SK-N-SH (cell line): ENCODE data around the gene PDE8A. TPM values are rescaled to one million over a fixed set of nuclear protein-coding genes. Genes with fewer than 3 reads are reported as not detected.

Source experiments
- CTCF ChIA-PET: fragments of 300-600, 350-600 bp; formaldehyde crosslinking; extraction: SDS; loops from one replicate; lab custom pipeline; 2021; lab: Yijun Ruan, JAX
- POLR2A ChIA-PET: fragments of 350-600 bp; sonication (Branson Sonifier 250); formaldehyde crosslinking; extraction: SDS; loops from one replicate; lab custom pipeline; 2020; ENCODE audit warnings: antibody characterized with exemption, inconsistent platforms; lab: Yijun Ruan, JAX
- DNase-seq: peaks from one replicate; pipeline ENCODE4 v3.0.0; 2012
- H2AFZ ChIP-seq: fragments of 200-600 bp; sonication (generic); 2 replicates; pipeline ENCODE4 v1.8.1; 2016; ENCODE audit warnings: antibody characterized with exemption, mild to moderate bottlenecking, low read depth
- H3F3A ChIP-seq: fragments of 200-600 bp; sonication (generic); replicated peaks from 2 replicates; pipeline ENCODE3; 2016; ENCODE audit warnings: antibody characterized with exemption, mild to moderate bottlenecking; ENCODE audit not compliant: insufficient read depth
- H3K27ac ChIP-seq, 2 experiments: fragments of 200-500 bp in 1 of 2; fragments of 200-600 bp in 1 of 2; sonication (Bioruptor generic) in 1 of 2; sonication (generic), shearing (Covaris generic) in 1 of 2; 2 replicates each; pipeline versions ENCODE4 v1.5.1 to v1.6.1; 2014 to 2016; ENCODE audit warnings: low read depth in 2 of 2, inconsistent platforms in 1 of 2, low read length in 1 of 2, mild to moderate bottlenecking in 1 of 2, mixed read lengths in 1 of 2
- H3K27me3 ChIP-seq: fragments of 200-600 bp; sonication (generic), shearing (Covaris generic); 2 replicates; pipeline ENCODE4 v1.6.1; 2016; ENCODE audit warnings: mixed run types; ENCODE audit not compliant: insufficient read depth
- H3K36me3 ChIP-seq, 2 experiments: fragments of 200-500 bp in 1 of 2; fragments of 200-600 bp in 1 of 2; sonication (Bioruptor generic) in 1 of 2; sonication (generic) in 1 of 2; replicated peaks in 1 of 2; 2 replicates each; pipeline versions ENCODE3 to v1.5.1; 2014 to 2016; ENCODE audit warnings: low read length in 1 of 2, mild to moderate bottlenecking in 1 of 2; ENCODE audit not compliant: insufficient read depth in 2 of 2, control insufficient read depth in 1 of 2
- H3K4me1 ChIP-seq, 2 experiments: fragments of 200-500 bp in 1 of 2; fragments of 200-600 bp in 1 of 2; sonication (Bioruptor generic) in 1 of 2; sonication (generic), shearing (Covaris generic) in 1 of 2; 2 replicates each; pipeline versions ENCODE4 v1.5.1 to v1.6.1; 2014 to 2016; ENCODE audit warnings: low read depth in 1 of 2, low read length in 1 of 2, mixed run types in 1 of 2; ENCODE audit not compliant: insufficient read depth in 2 of 2, control insufficient read depth in 1 of 2
- H3K4me2 ChIP-seq: fragments of 200-600 bp; sonication (generic), shearing (Covaris generic); 2 replicates; pipeline ENCODE4 v1.6.1; 2017; ENCODE audit warnings: mixed run types
- H3K4me3 ChIP-seq, 2 experiments: fragments of 200-500 bp in 1 of 2; fragments of 200-600 bp in 1 of 2; sonication (Bioruptor generic) in 1 of 2; sonication (generic), shearing (Covaris generic) in 1 of 2; 2 replicates each; pipeline versions ENCODE4 v1.5.1 to v1.8.1; 2014 to 2016; ENCODE audit warnings: low read depth in 2 of 2, inconsistent platforms in 1 of 2, low read length in 1 of 2, mild to moderate bottlenecking in 1 of 2, mixed read lengths in 1 of 2, moderate library complexity in 1 of 2
- H3K79me2 ChIP-seq: fragments of 200-600 bp; sonication (generic); 2 replicates; pipeline ENCODE4 v1.8.1; 2017; ENCODE audit warnings: mild to moderate bottlenecking; ENCODE audit not compliant: insufficient read depth
- H3K9ac ChIP-seq: fragments of 200-600 bp; sonication (generic); 2 replicates; pipeline ENCODE4 v1.6.1; 2017; ENCODE audit warnings: mixed run types
- H3K9me2 ChIP-seq: fragments of 200-600 bp; sonication (generic); 2 replicates; pipeline ENCODE4 v1.6.1; 2017; ENCODE audit warnings: mixed run types
- H3K9me3 ChIP-seq: fragments of 200-600 bp; sonication (generic); 2 replicates; pipeline ENCODE4 v1.6.1; 2017; ENCODE audit warnings: mixed run types, mild to moderate bottlenecking, moderate library complexity
- H4K20me1 ChIP-seq: fragments of 200-600 bp; sonication (generic); 2 replicates; pipeline ENCODE4 v1.6.1; 2017; ENCODE audit warnings: mild to moderate bottlenecking, mixed run types; ENCODE audit not compliant: insufficient read depth
- CHD2 ChIP-seq: fragments of 150-350 bp; IDR thresholded peaks from 2 replicates; pipeline ENCODE4 v1.6.1; 2018; ENCODE audit warnings: low read length; ENCODE audit not compliant: partially characterized antibody
- CTCF ChIP-seq: fragments of 200-600 bp; sonication (generic); IDR thresholded peaks from 2 replicates; pipeline ENCODE4 v1.6.1; 2017; ENCODE audit warnings: antibody characterized with exemption, mild to moderate bottlenecking, moderate library complexity
- FOSL2 ChIP-seq: IDR thresholded peaks from 2 replicates; pipeline ENCODE4 v1.4.0; 2012; ENCODE audit warnings: low read depth, mild to moderate bottlenecking, moderate library complexity, borderline replicate concordance
- FOXJ3 ChIP-seq: sonication (generic); formaldehyde crosslinking; IDR thresholded peaks from 2 replicates; pipeline ENCODE4 v1.5.1; 2020; ENCODE audit warnings: mild to moderate bottlenecking, missing genetic modification reagents
- FOXM1 ChIP-seq: IDR thresholded peaks from 2 replicates; pipeline ENCODE4 v1.4.0; 2012; ENCODE audit warnings: low read depth, mild to moderate bottlenecking
- GABPA ChIP-seq: IDR thresholded peaks from 2 replicates; pipeline ENCODE4 v1.4.0; 2012; ENCODE audit warnings: low read depth, mild to moderate bottlenecking
- GATA2 ChIP-seq: sonication (generic); formaldehyde crosslinking; IDR thresholded peaks from 2 replicates; pipeline ENCODE4 v1.5.0; 2020; ENCODE audit warnings: mild to moderate bottlenecking, missing genetic modification reagents
- JUND ChIP-seq: IDR thresholded peaks from 2 replicates; pipeline ENCODE4 v1.4.0; 2012
- NFIC ChIP-seq: IDR thresholded peaks from 2 replicates; pipeline ENCODE4 v1.4.0; 2012; ENCODE audit warnings: borderline replicate concordance
- NRF1 ChIP-seq: IDR thresholded peaks from 2 replicates; pipeline ENCODE4 v1.6.1; 2012; ENCODE audit warnings: low read depth, mild to moderate bottlenecking, low read length
- PBX3 ChIP-seq: IDR thresholded peaks from 2 replicates; pipeline ENCODE4; 2012
- RAD21 ChIP-seq: IDR thresholded peaks from 2 replicates; pipeline ENCODE4 v1.6.1; 2012; ENCODE audit warnings: mild to moderate bottlenecking, low read length
- SIN3A ChIP-seq: IDR thresholded peaks from 2 replicates; pipeline ENCODE4 v1.6.1; 2012; ENCODE audit warnings: low read depth, mild to moderate bottlenecking, low read length, moderate library complexity, borderline replicate concordance
- ZBTB33 ChIP-seq: IDR thresholded peaks from 2 replicates; pipeline ENCODE4 v1.4.0; 2012; ENCODE audit warnings: low read depth, borderline replicate concordance
- WGBS: methylation state at CpG from one replicate; pipeline ENCODE4 v1.1.6; 2017; ENCODE audit warnings: low lambda C conversion rate; 5-methylcytosine and 5-hydroxymethylcytosine counted together
- polyA plus RNA-seq, 3 experiments: library from polyadenylated mRNA; depleted of rRNA; stranded (reverse); fragments of >200 nt; gene quantifications; 2 replicates each; pipeline ENCODE4 v1.2.3, GENCODE V29; 2012

Gene PDE8A
- polyA plus RNA-seq, 1 of the 3 experiments (the other 2 are of a cell fraction): 13.4 TPM

- ChIA-PET CTCF (no interaction called here), POLR2A (no interaction called here)
- no peaks in the 10 kb centered on the region for H3K9me2 ChIP-seq
- H2AFZ ChIP-seq: no peak overlapping the region
- 95% methylated on average over 2 of the region's 2 CpGs for WGBS
- H3K4me2 ChIP-seq: no peak overlapping the region
- H3F3A ChIP-seq: no peaks in the 10 kb centered on the region
- H3K4me3 ChIP-seq: no peak overlapping the region
- H3K27me3 ChIP-seq: no peaks in the 10 kb centered on the region
- no peak for DNase-seq
- H3K9me3 ChIP-seq: no peaks in the 10 kb centered on the region
- TF ChIP-seq FOXJ3 (CRISPR knock-in tag): no peak
- TF ChIP-seq GABPA: no peak
- no peak for TF ChIP-seq ZBTB33
- no peak for TF ChIP-seq CTCF
- TF ChIP-seq NFIC: no peak
- no peaks in the 10 kb centered on the region for H3K79me2 ChIP-seq
- H3K9ac ChIP-seq: no peak overlapping the region
- no peak overlapping the region for H3K27ac ChIP-seq
- no peaks in the 10 kb centered on the region for H4K20me1 ChIP-seq
- H3K36me3 ChIP-seq: peaks cover 15 to 38% of the 10 kb centered on the region in 2 experiments
- no peaks in the 10 kb centered on the region for H3K4me1 ChIP-seq
These were observed 136.9 kb downstream of the PDE8A start for GRCh38 chr15:85118581-85118980.

GRCh38 chr15:85120351-85121113 is 138.9 kb downstream of the PDE8A start:
- no peaks in the 10 kb centered on the region for H3K79me2 ChIP-seq
- H3K27me3 ChIP-seq: no peaks in the 10 kb centered on the region
- H3K9me3 ChIP-seq: no peaks in the 10 kb centered on the region
- no peak overlapping the region for H3K9ac ChIP-seq
- TF ChIP-seq PBX3 (no peak), JUND (no peak), NRF1 (no peak), NFIC (no peak), CTCF (no peak), RAD21 (no peak), GATA2 (CRISPR knock-in tag) (no peak), SIN3A (no peak), CHD2 (no peak), FOSL2 (no peak), FOXM1 (no peak)
- no peak overlapping the region for H3K27ac ChIP-seq
- CTCF ChIA-PET: interaction anchor here (1.1 kb wide), 1 partner anchor 16 kb away, joined by 3 read pairs; no protein-coding TSS in a partner anchor
- 92% methylated on average over 4 of the region's 4 CpGs for WGBS
- no peaks in the 10 kb centered on the region for H3K4me1 ChIP-seq
- H4K20me1 ChIP-seq: no peaks in the 10 kb centered on the region
- DNase-seq: no peak
- POLR2A ChIA-PET: no interaction called here
- H3K4me2 ChIP-seq: no peak overlapping the region
- no peak overlapping the region for H3K4me3 ChIP-seq
- peaks cover 16 to 31% of the 10 kb centered on the region in 2 experiments for H3K36me3 ChIP-seq
- no peaks in the 10 kb centered on the region for H3K9me2 ChIP-seq
- no peaks in the 10 kb centered on the region for H3F3A ChIP-seq
- H2AFZ ChIP-seq: no peak overlapping the region
